NT2/D1 (cell line): ENCODE results near the gene FKTN.

ENCODE experiments used
- SUZ12 ChIP-seq: IDR thresholded peaks from 2 replicates; pipeline ENCODE4 v1.6.1; 2011; ENCODE audit not compliant: insufficient read length, insufficient read depth; ENCODE audit errors: extremely low read depth
- YY1 ChIP-seq: IDR thresholded peaks from 2 replicates; pipeline ENCODE4 v1.6.1; 2011; ENCODE audit not compliant: insufficient read length, insufficient read depth
- ZNF274 ChIP-seq: IDR thresholded peaks from 2 replicates; pipeline ENCODE4 v1.6.1; 2011; ENCODE audit warnings: mild to moderate bottlenecking, low read depth, low read length

DNA sequence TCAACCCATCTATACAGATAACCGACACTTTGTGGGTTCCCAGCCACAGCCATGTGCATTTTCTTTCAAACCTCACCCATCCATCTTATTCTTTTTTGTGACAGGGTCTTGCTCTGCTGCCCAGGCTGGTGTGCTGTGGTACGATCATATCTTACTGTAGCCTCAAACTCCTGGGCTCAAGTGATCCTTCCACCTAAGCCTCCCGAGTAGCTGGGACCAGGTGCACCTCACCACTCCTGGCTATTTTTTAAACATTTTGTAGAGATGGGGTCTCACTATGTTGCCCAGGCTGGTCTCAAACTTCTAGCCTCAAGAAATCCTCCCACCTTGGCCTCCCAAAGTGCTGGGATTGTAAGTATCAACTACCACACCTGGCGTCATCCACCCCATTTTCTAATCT is 129.0 kb downstream of the FKTN start:
- TF ChIP-seq ZNF274 (no peak), YY1 (no peak), SUZ12 (no peak)
